ENCODE results near the gene NAALAD2. TPM values are rescaled to one million over a fixed set of nuclear protein-coding genes. Genes with fewer than 3 reads are reported as not detected.

Gene NAALAD2
- polyA plus RNA-seq, 2 of the 4 experiments (the other 2 are of a cell fraction) = not detected

DNA sequence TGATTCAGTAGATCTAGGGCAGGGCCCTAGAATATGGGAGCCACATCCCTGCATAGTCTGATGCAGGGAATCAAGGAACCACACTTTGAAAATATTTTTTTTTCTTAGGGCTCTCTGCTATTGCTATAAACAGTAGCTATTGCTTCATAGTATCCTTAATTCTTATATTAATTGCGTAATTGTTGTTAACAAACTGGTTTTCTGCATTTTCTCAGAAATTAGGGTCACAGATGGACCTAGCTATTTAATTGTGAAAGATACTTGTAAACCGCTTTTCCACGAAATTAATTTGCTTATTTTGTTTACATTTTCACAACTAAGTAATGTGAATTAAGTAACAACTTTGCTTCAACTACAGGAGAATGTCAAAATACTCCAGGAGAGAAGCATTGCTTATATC is 34.1 kb downstream of the NAALAD2 start:
- Histone ChIP-seq H3K4me3 (no peak overlapping the region), H3K9me3 (no peaks in the 10 kb centered on the region), H3K4me1 (no peaks in the 10 kb centered on the region), H3K4me2 (no peak overlapping the region), H3K27ac (no peak overlapping the region)
- CTCF ChIA-PET = interaction anchor here (1.4 kb wide), 1 partner anchor 36 kb away, joined by 4 read pairs; no protein-coding TSS in a partner anchor
- DNase-seq (ENCODE audit: low read depth in 1 of 2, low spot score in 1 of 2) (no peak), ATAC-seq (no peak), FAIRE-seq (no peak)
- 36% methylated on average over 3 of the region's 3 CpGs for WGBS (ENCODE audit: missing lambda C conversion rate)
- TF ChIP-seq RARB (CRISPR knock-in tag; IDR thresholded peaks at IDR 0.05) (no peak), HOXA7 (CRISPR knock-in tag; IDR thresholded peaks at IDR 0.05) (no peak), POLR2A (IDR thresholded peaks at IDR 0.05; ENCODE audit: low read length) (no peak), MAZ (IDR thresholded peaks at IDR 0.05; ENCODE audit: borderline replicate concordance, low read depth, low read length) (no peak), JUN (IDR thresholded peaks at IDR 0.05) (no peak), RFX5 (IDR thresholded peaks at IDR 0.05) (no peak), ESRRA (IDR thresholded peaks at IDR 0.05; ENCODE audit: borderline replicate concordance, low read length) (no peak), EHF (CRISPR knock-in tag; IDR thresholded peaks at IDR 0.05) (no peak), HEYL (CRISPR knock-in tag; IDR thresholded peaks at IDR 0.05) (no peak), SREBF2 (IDR thresholded peaks at IDR 0.05) (no peak), CHD4 (IDR thresholded peaks at IDR 0.05; ENCODE audit: borderline replicate concordance) (no peak)
- TF ChIP-seq, protein P1, sequence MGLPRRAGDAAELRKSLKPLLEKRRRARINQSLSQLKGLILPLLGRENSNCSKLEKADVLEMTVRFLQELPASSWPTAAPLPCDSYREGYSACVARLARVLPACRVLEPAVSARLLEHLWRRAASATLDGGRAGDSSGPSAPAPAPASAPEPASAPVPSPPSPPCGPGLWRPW (IDR thresholded peaks at IDR 0.05) = no peak
- POLR2A ChIA-PET = no interaction called here

DNA sequence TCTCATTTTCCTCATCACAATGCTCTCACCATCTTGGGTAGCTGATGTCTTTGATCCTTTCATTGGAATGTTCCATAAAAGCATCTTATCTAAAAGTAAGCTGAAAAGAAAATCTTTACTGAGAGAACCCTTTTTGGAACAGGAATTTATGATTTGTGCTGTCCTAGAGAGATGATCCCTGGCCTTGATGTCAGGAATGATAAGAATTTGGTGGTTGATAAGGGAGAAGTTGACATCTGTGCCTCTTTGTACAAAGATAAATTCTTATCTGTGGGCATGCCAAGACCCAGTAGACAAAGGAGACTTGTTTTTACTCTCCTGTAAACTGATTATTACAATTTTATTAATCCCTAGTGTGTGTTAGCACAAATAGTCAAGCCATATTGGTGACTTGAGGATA is 36.9 kb downstream of the NAALAD2 start:
- FAIRE-seq = no peak
- ChIA-PET POLR2A (no interaction called here), CTCF (interaction anchor here (1.3 kb wide), 1 partner anchor 10 kb away, joined by 3 read pairs; no protein-coding TSS in a partner anchor)
- Histone ChIP-seq H3K27ac (no peak overlapping the region), H3K4me1 (no peaks in the 10 kb centered on the region), H3K9me3 (no peaks in the 10 kb centered on the region), H3K4me3 (no peak overlapping the region), H3K4me2 (no peak overlapping the region)
- TF ChIP-seq HOXA7 (CRISPR knock-in tag; IDR thresholded peaks at IDR 0.05) (no peak), TP53 (CRISPR knock-in tag; IDR thresholded peaks at IDR 0.05) (no peak), RNF2 (IDR thresholded peaks at IDR 0.05; ENCODE audit: borderline replicate concordance, low read depth) (no peak), POLR2A (IDR thresholded peaks at IDR 0.05; ENCODE audit: low read length) (no peak), BHLHE40 (IDR thresholded peaks at IDR 0.05; ENCODE audit: low read depth, low read length) (no peak), FOSB (CRISPR knock-in tag; IDR thresholded peaks at IDR 0.05) (no peak), SREBF2 (IDR thresholded peaks at IDR 0.05) (no peak), TFCP2L1 (CRISPR knock-in tag; IDR thresholded peaks at IDR 0.05) (no peak), NPAS2 (CRISPR knock-in tag; IDR thresholded peaks at IDR 0.05; ENCODE audit: borderline replicate concordance) (no peak), HOXB13 (CRISPR knock-in tag; IDR thresholded peaks at IDR 0.05; ENCODE audit: low read depth) (no peak), FOXS1 (CRISPR knock-in tag; IDR thresholded peaks at IDR 0.05) (no peak)
- TF ChIP-seq, protein P2, sequence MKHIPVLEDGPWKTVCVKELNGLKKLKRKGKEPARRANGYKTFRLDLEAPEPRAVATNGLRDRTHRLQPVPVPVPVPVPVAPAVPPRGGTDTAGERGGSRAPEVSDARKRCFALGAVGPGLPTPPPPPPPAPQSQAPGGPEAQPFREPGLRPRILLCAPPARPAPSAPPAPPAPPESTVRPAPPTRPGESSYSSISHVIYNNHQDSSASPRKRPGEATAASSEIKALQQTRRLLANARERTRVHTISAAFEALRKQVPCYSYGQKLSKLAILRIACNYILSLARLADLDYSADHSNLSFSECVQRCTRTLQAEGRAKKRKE (CRISPR knock-in tag; IDR thresholded peaks at IDR 0.05; ENCODE audit: low read depth) = no peak
- DNase-seq (ENCODE audit: low read depth in 1 of 2, low spot score in 1 of 2) = no peak
- ATAC-seq = no peak

DNA sequence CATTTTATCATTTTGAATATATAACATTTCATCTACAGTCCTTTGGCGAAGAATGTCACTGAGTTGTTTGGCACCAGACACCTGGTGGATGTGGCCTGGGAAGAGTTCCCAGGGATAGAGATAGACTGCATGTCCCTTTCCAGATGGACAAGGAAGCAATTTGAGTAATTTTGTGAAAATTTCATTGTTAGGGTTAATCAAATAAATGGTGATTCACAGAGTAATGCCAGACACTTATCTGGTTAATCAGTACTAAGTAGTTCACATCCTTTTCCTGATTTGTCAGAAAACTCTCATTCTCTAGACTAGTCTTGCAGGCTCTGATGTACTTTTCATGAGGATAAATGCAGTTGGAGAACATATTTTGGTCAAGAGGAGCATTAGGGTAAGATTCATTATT is 41.6 kb downstream of the NAALAD2 start:
- WGBS (ENCODE audit: missing lambda C conversion rate) = 82% methylated on average over 1 of the region's 1 CpG
- DNase-seq (ENCODE audit: low read depth in 1 of 2, low spot score in 1 of 2) (no peak), ATAC-seq (no peak), FAIRE-seq (no peak)
- Histone ChIP-seq H3K4me1 (no peaks in the 10 kb centered on the region), H3K27ac (no peak overlapping the region), H3K4me2 (no peak overlapping the region), H3K9me3 (no peaks in the 10 kb centered on the region), H3K4me3 (no peak overlapping the region)
- ChIA-PET CTCF (no interaction called here), POLR2A (no interaction called here)
- TF ChIP-seq HEYL (CRISPR knock-in tag; IDR thresholded peaks at IDR 0.05) = no peak
- TF ChIP-seq NPAS2 (CRISPR knock-in tag; IDR thresholded peaks at IDR 0.05; ENCODE audit: borderline replicate concordance) = no peak
- no peak for TF ChIP-seq MYC (IDR thresholded peaks at IDR 0.05; ENCODE audit: borderline replicate concordance, low read length)
- no peak for TF ChIP-seq SMC3 (IDR thresholded peaks at IDR 0.05)
- TF ChIP-seq, protein P3, sequence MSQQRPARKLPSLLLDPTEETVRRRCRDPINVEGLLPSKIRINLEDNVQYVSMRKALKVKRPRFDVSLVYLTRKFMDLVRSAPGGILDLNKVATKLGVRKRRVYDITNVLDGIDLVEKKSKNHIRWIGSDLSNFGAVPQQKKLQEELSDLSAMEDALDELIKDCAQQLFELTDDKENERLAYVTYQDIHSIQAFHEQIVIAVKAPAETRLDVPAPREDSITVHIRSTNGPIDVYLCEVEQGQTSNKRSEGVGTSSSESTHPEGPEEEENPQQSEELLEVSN (IDR thresholded peaks at IDR 0.05; ENCODE audit: borderline replicate concordance, low read depth) = no peak
- TF ChIP-seq ESRRA (IDR thresholded peaks at IDR 0.05; ENCODE audit: borderline replicate concordance, low read length) = no peak
- no peak for TF ChIP-seq RFX5 (IDR thresholded peaks at IDR 0.05)
- no peak for TF ChIP-seq FOXS1 (CRISPR knock-in tag; IDR thresholded peaks at IDR 0.05)
- TF ChIP-seq RAD21 (conservative IDR thresholded peaks at IDR 0.05 in 1 of 2, IDR thresholded peaks at IDR 0.05 in 1 of 2) = no peak

All from A549 (cell line).